GM18499 (cell line): ENCODE results near the gene AOAH.

Experiments
- ATAC-seq: cut with Tn5 transposase; IDR thresholded peaks from one replicate; pipeline ENCODE4 v1.9.1; 2021; ENCODE audit warnings: moderate number of reproducible peaks; ENCODE audit not compliant: insufficient read depth, unreplicated experiment

Gene AOAH

DNA sequence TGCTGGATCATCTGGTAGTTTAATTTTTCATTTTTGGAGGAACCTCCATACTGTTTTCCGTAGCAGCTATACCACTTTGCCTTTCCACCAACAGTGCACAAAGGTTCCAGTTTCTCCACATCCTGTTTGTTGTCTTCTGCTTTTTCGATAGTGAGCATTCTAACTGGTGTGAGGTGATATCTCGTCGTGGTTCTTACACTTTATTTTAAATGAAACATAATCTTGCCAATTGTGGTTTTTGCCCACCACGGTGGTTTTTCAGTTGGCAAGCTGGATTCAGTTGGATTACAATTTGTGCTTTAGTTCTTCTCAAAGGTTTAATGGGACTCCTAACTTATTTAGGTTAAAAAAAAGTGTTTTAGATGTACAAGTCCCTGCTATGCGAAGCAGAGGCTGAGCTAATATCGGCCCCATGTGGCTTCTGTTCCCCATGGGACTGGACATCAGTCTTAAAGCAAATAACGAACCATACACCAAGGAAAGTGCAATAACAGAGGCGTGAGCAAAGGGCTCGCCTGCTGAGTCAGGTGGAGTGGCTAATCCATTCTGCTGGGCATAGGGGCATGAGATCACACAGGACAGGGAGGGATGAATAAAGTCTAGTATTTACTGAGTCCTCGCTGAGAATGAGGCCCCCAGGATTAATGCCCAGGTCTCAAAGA is 153.6 kb downstream of the AOAH start:
- ATAC-seq, result no peak

DNA sequence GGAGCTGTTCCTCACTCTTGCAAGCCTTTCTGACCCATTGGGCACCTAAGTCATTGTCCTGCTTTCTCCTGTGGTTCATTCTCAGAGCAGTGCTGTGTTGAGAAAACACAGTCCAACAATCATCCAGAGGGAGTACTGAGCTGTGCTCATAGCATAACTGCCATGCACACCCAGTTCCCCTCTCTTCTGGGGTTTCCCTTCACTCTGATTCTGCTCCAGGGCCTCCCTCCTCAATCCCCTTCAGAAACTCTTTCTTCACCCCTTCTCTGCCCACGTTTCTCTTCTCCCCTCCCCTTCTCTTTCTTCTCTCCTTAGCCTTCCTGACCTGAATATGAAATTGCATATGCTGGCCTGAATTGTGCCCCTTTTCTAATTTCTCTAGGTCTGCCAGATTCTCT is 155.8 kb downstream of the AOAH start:
- no peak for ATAC-seq

DNA sequence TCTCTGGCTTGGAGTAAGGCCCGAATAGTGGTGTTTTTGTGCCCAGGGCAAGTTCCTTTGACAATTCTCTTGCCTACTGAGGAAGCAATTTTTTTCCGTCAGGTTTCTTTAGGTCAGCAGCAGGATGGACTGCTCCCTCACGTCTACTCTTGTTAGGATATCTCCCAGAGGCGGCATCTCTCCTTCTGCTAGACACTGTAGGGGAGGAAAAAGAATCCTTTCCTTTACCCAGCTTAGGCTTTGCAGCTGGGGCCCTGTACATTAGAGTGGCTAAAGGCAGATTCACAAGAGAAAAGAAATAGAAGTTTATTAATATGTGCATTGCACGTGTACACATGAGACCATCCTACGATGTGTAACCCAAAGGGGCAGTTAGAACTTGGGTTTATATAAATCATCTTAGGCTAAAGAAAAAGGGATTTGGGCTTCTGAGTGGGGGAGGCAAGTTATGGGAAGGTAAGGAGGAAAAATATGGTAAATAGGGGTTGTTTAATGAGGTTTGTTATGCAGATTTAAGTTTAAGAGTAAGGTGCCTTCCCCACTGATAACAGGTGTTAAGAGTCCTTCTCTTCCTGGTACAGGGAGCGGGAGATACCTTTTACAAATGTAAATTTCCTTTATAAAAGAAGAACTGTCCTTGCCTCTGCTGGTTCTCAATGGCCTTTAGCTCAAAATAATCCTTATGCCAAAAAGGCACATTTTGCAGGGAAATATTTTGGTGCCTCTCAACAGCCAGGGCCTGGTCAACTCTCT is 156.4 kb downstream of the AOAH start:
- no peak for ATAC-seq

DNA sequence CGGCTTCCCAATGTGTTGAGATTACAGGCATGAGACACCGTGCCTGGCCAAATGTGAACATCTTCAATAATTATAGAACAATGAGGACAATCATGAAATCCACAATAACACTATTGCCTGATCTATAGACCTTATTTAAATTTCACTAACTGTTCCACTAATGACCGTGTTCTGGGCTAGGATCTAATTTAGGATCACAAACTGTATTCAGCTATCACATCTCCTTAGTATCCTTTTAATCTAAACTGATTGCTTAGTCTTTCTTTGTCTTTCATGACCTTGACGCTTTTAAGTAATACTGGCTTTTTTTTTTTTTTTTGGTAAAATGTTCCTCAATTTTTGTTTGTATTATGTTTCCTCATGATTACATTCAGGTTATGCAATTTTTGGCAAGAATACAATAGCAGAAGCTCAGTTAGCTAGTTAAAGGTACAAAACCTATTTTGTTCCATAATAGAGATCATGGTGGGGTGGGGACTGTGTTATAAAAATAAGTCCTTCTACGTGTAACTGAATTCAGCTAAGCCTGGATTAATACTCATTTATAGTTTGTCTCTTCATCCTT is 158.4 kb downstream of the AOAH start:
- ATAC-seq, result no peak

DNA sequence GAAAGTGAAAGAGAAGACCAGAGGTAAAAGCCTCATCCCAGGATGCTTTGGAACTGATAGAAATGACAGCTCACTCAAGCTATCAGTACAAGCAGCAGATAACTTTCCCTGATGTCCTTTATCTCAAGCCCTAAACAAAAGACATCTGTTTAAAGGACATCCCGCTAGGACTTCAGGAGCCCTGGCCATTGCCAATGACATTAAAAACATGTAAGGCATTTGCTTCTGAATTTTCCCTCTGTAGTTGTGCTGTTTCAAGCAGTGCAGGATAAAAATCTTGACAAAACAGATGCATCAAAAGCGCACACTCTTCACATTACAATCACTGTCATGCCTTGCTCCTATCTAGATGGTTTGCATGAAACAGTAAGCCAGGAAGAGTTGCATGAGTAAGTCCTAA is 159.8 kb downstream of the AOAH start:
- ATAC-seq, result no peak

DNA sequence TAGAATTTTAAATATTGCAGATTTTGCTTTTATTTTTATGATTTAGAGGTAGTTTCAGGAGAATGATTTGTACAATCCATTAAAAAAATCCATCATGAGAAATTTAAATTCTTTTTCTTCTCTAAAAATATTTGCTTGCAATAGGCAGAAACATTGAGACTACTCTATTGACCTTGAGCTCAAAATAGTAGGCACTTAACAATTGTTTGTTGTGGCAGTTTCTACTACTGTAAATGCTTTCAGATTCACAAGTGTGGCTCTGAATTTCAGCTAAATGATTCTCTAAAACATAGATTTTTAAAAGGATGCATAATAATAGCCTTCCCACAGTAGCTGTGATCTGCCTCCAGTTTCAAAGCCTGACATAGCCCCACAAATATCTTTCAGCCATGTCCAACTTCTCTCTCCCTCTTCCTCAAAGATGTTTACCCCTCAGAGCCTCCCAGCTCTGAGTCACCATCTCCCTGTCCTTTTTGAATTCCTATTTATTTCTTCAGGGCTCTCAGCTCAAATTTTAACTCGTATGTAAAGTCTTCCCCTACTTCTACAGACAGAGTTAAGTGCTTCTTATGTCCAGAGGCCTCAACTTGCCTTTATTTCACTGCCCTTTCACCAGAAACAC is 160.5 kb downstream of the AOAH start:
- ATAC-seq, result no peak

DNA sequence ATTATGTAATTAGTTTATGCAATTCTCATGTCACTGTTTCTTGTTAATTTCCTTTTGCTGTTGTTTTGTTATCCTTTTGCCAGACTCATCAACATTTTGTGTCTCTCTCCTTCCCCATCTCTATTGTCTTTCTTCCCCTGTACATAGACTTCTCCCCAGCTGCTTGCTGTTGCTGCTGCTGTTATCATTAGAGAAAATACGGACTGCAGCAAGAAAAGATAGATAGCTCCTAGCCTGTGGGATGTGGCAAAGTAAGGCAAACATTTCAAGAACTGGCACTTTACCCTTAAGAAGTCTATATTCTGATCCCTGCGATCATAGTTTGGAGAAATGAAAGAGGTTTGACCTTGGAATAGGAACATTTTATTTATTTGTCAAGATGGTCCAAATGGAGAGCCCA is 162.2 kb downstream of the AOAH start:
- ATAC-seq, result no peak

DNA sequence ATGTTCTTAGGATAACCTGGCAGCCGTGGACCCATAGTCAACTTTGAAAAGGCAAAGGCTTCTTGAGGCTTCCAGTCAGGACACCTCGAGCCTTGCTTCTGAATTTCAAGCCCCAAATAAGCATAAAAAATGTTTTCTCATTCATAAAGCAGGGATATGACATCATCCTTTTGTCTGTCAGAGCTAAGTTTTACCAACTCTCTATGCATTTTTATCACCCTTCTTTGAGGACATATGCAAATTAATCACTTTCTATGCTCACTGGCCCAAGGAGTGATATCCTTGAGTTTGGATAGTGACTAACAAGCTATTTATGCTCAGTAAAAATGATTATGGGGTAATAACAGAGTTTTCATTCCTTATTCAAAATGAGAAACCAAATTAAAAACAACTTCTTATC is 175.3 kb downstream of the AOAH start:
- ATAC-seq, result no peak

DNA sequence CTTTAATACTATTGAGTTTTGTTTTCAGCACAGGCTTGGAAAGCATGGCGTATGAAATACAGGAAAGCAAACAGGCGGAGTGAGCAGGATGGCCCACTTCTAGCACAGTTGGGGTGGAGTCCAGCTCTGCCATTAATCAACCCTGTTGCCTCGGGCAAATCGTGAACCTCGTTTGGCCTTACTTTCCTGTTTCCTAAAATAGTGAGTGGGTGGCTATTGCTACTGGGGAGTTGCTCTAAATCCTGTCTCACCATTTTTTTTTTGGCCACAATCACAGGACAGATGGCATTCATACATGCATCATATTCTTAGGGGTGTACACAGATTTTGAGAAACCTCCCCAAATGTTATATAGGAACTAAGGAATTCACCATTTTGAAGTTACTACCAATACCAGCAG is 176.9 kb downstream of the AOAH start:
- ATAC-seq, result no peak

DNA sequence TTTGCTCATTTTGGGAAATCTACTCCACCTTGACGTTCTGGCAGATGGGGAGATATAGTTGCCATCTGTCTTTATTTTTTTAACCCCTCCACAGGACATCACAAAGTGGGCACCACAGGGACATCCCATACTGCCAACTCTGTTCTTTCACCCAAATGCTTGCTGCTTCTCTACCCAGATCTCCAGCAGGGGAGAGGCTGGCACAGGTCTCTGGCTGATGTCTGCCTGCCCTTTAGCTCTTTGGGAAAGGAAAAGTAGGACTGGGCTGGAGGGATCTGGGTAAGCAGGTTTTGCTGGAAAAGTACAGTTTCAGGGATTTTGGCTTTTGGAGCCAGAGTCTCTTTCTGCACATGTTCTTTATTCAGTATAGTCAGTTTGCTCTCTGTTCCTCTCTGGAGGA is 178.0 kb downstream of the AOAH start:
- no peak for ATAC-seq

DNA sequence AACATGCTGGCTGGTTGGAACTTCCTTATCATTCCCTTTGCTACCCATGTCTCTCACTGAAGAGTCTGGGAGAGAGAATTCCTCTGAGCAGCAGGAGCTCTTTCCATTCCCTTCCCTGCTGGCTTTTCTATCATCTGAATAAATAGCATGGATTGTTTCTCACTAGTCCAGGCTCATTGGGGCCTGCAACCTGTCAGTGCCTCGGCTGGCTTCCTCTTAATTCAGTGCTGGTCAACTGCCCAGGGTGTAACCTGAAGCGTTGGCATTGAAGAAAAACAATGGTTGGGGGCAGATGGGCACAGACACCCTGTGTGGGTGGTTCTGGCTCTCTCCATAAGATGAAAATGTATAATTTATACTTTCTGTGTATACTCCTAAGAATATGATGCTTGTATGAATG is 179.0 kb downstream of the AOAH start:
- ATAC-seq, result no peak

DNA sequence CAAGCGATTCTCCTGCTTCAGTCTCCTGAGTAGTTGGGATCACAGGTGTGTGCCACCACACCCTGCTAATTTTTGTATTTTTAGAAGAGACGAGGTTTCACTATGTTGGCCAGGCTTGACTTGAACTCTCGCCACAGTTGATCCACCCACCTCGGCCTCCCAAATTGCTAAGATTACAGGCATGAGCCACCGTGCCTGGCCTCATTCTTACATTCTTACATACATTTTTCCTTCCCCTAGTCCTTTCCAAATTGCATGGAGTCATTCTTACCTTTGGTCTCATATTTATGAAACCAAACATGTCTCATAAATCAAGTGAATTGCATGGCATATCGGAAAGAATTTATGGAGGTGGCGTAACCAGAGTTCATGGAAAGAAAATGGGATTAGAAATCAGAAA is 186.2 kb downstream of the AOAH start:
- ATAC-seq, result no peak

DNA sequence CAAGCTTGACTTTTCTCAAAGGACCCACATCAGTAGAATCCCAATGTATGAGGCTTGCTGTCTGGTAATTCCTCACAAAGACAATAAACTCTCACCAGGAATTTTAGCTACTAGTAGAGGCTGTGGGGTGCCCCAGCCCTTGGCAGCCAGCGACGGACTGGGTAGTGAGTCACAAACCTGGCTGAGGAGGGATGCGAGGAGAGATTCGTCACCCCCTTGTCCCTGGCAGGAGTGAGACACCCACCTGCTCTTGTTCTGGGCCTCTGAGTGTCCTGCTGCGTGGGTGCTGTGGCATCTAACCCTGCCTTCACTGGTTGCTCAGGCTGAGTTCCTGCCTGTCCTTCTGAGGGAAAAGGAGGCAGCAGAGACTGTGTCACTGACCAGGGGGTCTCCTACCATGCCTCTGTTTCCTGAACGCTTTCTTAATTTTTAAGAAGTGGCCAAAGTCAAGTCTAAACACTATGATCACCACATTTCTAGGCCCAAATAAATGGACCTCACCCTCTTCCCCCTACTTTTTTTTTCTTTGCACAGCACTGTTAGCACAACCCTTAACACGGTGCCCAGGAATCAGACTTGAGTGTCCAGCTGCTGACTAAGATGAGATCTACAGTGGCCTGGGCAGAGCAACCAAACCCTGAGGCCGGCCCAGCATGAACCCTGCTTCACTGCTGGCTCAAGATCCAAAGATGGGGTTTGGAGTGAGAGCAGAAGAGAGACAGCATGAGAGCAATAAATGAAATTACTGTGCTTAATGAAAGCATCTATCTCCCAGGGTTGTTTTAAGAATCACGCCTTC is 188.2 kb downstream of the AOAH start:
- ATAC-seq, result no peak

DNA sequence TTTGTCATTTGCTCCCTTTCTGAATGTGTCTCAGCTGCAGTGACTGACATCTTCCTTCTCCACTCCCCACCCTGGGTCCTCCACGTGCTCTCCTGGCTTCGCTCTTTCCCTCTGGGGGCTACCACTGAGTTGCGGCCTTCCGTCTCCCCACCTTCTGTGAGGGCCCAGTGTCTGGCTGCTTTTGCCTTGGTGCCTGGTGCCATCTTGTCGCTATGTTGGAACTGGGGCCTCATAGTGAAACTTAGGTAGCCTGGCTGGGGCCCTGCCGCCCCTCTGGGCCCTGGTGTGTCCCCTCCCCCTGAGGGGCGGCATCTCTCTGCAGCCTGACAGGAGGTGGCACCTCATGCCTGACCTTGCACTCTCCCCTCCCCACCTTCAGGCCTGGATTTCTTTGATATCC is 190.6 kb downstream of the AOAH start:
- no peak for ATAC-seq

DNA sequence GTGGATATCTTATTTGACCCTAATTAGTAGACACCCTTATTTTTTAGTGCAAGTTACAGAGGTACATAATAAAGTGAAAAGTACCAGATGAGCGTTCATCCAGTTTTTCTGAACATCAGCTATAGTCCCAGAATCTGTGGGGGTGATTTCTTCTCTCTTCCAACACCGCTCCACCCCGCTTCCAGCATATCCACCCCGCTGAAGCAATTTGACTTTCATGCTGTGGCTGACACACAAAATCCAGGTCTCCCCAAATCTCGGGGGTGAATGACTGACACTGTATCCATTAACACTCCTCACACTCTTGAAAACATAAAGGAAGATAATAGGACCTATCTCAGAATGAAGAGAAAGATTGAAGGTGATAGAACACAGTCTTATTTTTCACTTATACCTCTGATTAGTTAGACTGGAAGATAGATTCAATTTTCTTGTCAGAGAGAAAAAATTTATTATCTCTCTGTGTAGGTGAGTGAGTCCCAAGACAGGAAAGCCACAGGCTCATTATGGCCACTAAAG is 191.3 kb downstream of the AOAH start:
- no peak for ATAC-seq

DNA sequence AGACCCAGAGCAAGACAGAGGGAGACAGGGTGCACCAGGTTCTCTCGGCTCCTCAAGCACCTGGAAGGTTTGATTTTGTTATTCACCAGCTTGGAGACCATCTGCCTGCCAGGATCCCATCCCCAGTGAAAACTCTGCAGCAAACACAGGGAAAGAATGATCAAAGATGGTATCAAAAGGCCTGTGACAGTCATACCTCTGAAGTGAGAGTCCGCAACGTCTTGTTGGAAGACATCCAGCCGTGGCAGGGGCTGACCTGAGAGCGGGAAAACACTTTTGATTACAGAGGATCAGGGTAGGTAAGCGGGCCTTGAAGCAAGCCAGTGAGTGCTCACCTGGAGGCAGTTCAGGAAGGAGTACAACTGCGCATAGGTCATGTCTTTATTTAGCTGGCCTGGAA is 192.3 kb downstream of the AOAH start:
- no peak for ATAC-seq

DNA sequence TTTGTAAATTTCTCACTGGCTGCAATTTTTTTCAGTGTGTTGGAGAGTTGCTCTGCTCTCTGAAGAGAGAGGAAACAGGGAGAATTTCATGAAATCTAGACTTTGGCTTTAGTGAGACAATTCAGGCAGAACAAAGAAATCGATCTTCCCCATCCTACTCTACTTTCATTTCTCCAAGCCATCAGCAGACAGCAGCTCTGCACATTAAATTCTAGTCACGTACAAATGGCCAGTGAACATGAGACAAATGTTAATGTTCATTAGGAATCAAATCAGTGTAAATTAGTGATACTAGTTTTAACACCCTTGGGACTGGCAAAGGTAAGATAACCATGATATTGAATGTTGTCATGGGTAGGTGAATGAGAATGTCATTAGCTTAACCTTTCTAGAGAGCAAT is 193.8 kb downstream of the AOAH start:
- ATAC-seq, result no peak

DNA sequence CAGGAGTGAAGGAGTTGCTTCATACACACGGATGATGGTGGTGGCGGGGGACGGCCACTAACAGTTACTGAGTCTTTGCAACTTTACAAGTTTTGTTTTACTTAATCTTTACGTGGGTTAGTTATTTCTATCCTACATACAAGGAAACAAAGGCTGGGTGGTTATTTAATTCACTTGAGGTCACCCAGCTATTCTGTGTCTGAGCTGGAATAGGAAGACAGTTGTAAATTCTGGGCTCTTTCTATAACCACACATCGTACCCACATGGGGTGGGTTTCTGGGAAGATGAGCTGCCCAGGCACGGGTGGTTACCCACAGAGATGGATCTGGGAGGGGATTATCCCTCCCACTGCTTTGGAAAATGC is 196.8 kb downstream of the AOAH start:
- no peak for ATAC-seq

DNA sequence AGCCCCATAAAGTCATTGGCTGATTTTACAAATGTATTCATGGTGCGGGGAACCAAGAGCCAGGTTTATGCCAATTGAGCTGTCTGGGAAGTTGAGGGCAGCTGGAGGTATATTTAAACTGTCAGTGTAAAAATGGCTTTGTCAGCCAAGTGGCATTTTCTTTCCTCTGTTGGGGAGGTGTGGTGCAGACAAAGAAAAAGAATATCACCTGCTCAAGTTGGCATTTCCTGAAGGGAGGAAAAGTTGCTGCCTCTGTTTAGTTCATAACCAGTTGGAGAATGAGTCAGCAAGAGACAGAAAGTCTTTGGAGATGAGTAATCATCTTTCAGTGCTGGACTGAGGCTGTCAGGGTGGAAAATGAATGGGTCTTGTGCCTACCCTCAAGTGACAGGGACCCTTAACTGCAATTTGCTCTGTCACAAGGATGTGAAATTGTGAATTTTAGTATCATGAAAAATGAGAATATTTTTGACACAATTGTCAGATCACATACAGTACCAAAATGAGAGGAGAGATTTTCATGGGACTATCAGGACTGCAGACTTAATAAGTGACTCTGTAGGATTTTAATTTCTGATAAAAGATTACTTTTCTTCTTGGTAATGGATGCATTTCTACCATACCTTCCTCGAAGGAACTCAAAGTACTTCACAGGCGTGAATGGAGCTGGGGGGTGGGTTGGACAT is 197.3 kb downstream of the AOAH start:
- no peak for ATAC-seq
